WTC11 (cell line): Measurements from ENCODE around the gene CDH1. TPM values are rescaled to one million over a fixed set of nuclear protein-coding genes. Genes with fewer than 3 reads are reported as not detected.

Experiments used
- AR ChIP-seq: fragments of 250-450 bp; sonication (Bioruptor Pico); IDR thresholded peaks from 2 replicates; pipeline ENCODE4 v1.9.0; 2021; ENCODE audit warnings: mild to moderate bottlenecking
- ARID4B ChIP-seq: sonication (generic); formaldehyde crosslinking; IDR thresholded peaks from 2 replicates; pipeline ENCODE4 v1.8.0; 2023; ENCODE audit warnings: missing genetic modification reagents, mild to moderate bottlenecking, borderline replicate concordance
- ATF3 ChIP-seq: sonication (generic); formaldehyde crosslinking; conservative IDR thresholded peaks from 2 replicates; pipeline ENCODE4 v1.8.1; 2022; ENCODE audit warnings: mild to moderate bottlenecking, missing genetic modification reagents
- CTCF ChIP-seq: fragments of 200-600 bp; IDR thresholded peaks from 2 replicates; pipeline ENCODE4 v1.8.0; 2022; ENCODE audit warnings: antibody characterized with exemption
- ELF4 ChIP-seq: sonication (generic); formaldehyde crosslinking; IDR thresholded peaks from 2 replicates; pipeline ENCODE4 v1.8.1; 2022; ENCODE audit warnings: low read depth, mild to moderate bottlenecking, moderate library complexity, missing genetic modification reagents
- EMX1 ChIP-seq: fragments of 250-450 bp; sonication (Bioruptor Pico); IDR thresholded peaks from 2 replicates; pipeline ENCODE4 v1.8.0; 2021; ENCODE audit warnings: mild to moderate bottlenecking
- ERG ChIP-seq: fragments of 250-450 bp; sonication (Bioruptor Pico); IDR thresholded peaks from 2 replicates; pipeline ENCODE4 v1.8.0; 2021; ENCODE audit warnings: mild to moderate bottlenecking
- ETV6 ChIP-seq: sonication (generic); formaldehyde crosslinking; IDR thresholded peaks from 2 replicates; pipeline ENCODE4 v1.8.1; 2022; ENCODE audit warnings: mild to moderate bottlenecking, missing genetic modification reagents
- FOXP1 ChIP-seq: sonication (generic); formaldehyde crosslinking; IDR thresholded peaks from 2 replicates; pipeline ENCODE4 v1.8.0; 2022; ENCODE audit warnings: missing genetic modification reagents, mild to moderate bottlenecking, moderate library complexity, borderline replicate concordance
- HMGA2 ChIP-seq: fragments of 250-450 bp; sonication (Bioruptor Pico); IDR thresholded peaks from 2 replicates; pipeline ENCODE4 v1.4.0; 2021; ENCODE audit warnings: mild to moderate bottlenecking, moderate library complexity
- NFYB ChIP-seq: sonication (generic); formaldehyde crosslinking; conservative IDR thresholded peaks from 2 replicates; pipeline ENCODE4 v1.8.0; 2022; ENCODE audit warnings: low read depth, missing genetic modification reagents
- NR1H2 ChIP-seq: sonication (generic); formaldehyde crosslinking; IDR thresholded peaks from 2 replicates; pipeline ENCODE4 v1.9.0; 2021; ENCODE audit warnings: mild to moderate bottlenecking, moderate library complexity, missing genetic modification reagents
- PREB ChIP-seq: sonication (generic); formaldehyde crosslinking; IDR thresholded peaks from 2 replicates; pipeline ENCODE4 v1.8.1; 2022; ENCODE audit warnings: mild to moderate bottlenecking, missing genetic modification reagents, moderate library complexity, borderline replicate concordance
- PRRX2 ChIP-seq: fragments of 250-450 bp; sonication (Bioruptor Pico); IDR thresholded peaks from 2 replicates; pipeline ENCODE4 v1.8.0; 2021; ENCODE audit warnings: mild to moderate bottlenecking
- SP1 ChIP-seq: sonication (generic); formaldehyde crosslinking; conservative IDR thresholded peaks from 2 replicates; pipeline ENCODE4 v1.8.1; 2022; ENCODE audit warnings: missing genetic modification reagents
- TCF7 ChIP-seq: sonication (generic); formaldehyde crosslinking; IDR thresholded peaks from 2 replicates; pipeline ENCODE4 v1.8.0; 2022; ENCODE audit warnings: mild to moderate bottlenecking, low read depth, missing genetic modification reagents, moderate library complexity
- ZMAT4 ChIP-seq: fragments of 250-450 bp; sonication (Bioruptor Pico); IDR thresholded peaks from 2 replicates; pipeline ENCODE4 v1.9.0; 2021; ENCODE audit warnings: mild to moderate bottlenecking
- ZNF232 ChIP-seq: sonication (generic); formaldehyde crosslinking; IDR thresholded peaks from 2 replicates; pipeline ENCODE4 v1.8.0; 2022; ENCODE audit warnings: mild to moderate bottlenecking, missing genetic modification reagents
- ZNF317 ChIP-seq: sonication (generic); formaldehyde crosslinking; IDR thresholded peaks from 2 replicates; pipeline ENCODE4 v1.8.1; 2023; ENCODE audit warnings: low read depth, mild to moderate bottlenecking, moderate library complexity, missing genetic modification reagents, borderline replicate concordance
- ZNF423 ChIP-seq: fragments of 250-450 bp; sonication (Bioruptor Pico); IDR thresholded peaks from 2 replicates; pipeline ENCODE4 v2.1.2; 2022; ENCODE audit warnings: mild to moderate bottlenecking, moderate library complexity
- ZNF512 ChIP-seq: sonication (generic); formaldehyde crosslinking; IDR thresholded peaks from 2 replicates; pipeline ENCODE4 v1.8.1; 2022; ENCODE audit warnings: missing genetic modification reagents, borderline replicate concordance
- total RNA-seq: library from RNA; stranded (reverse); gene quantifications from 3 replicates; pipeline ENCODE4 v1.2.3, GENCODE V29; 2021

Gene CDH1
- total RNA-seq, 1 experiment from 2014 or later = 278 TPM

- TF ChIP-seq ZNF423 (CRISPR knock-in tag) (peak; percentile 24; the same call in 1 of the 2 replicates), PREB (CRISPR knock-in tag) (no peak), CTCF (no peak), ETV6 (CRISPR knock-in tag) (peak; percentile 97), ZNF317 (CRISPR knock-in tag) (no peak), HMGA2 (CRISPR knock-in tag) (no peak), ARID4B (CRISPR knock-in tag) (no peak), SP1 (peak; percentile 9; the same call in 1 of the 2 replicates), ELF4 (CRISPR knock-in tag) (no peak), ZMAT4 (CRISPR knock-in tag) (0 out of 2 replicates have a peak, but pooled peaks have one; percentile 26), NFYB (no peak), TCF7 (CRISPR knock-in tag) (no peak), ZNF512 (no peak), AR (0 out of 2 replicates have a peak, but pooled peaks have one; percentile 69), EMX1 (CRISPR knock-in tag) (no peak), ZNF232 (CRISPR knock-in tag) (0 out of 2 replicates have a peak, but pooled peaks have one; percentile 55), NR1H2 (no peak), FOXP1 (CRISPR knock-in tag) (no peak), ATF3 (CRISPR knock-in tag) (no peak), PRRX2 (CRISPR knock-in tag) (no peak), ERG (CRISPR knock-in tag) (no peak)
These were observed 26.1 kb downstream of the CDH1 start (continued) for GRCh38 chr16:68762996-68763756.
